Measurements from ENCODE around the gene AGBL4.

- no peak for TF ChIP-seq GATA3 (IDR thresholded peaks at IDR 0.05; ENCODE audit: low read depth, low read length)
- TF ChIP-seq GATA2 (IDR thresholded peaks at IDR 0.05; ENCODE audit: low read depth, low read length): no peak
Observed at GRCh38 chr1:48715921-48716320, 1307.8 kb downstream of the AGBL4 start.

Measured in SH-SY5Y (cell line).